Adrenal gland (tissue), 12 donors: Measurements from ENCODE around the gene PACRG. TPM values are rescaled to one million over a fixed set of nuclear protein-coding genes. Genes with fewer than 3 reads are reported as not detected.

Experiments used
- DNase-seq, 7 donors: peaks; one replicate each; pipeline ENCODE4 v3.0.0-alpha.2; 2019 to 2020
- H3K27ac ChIP-seq, 5 donors: fragments of 200-600 bp; sonication (generic) in 4 of 5; 1 replicate in 3 of 5; 2 replicates in 2 of 5; pipeline versions ENCODE4 v1.5.1 to v1.8.0; 2016 to 2020; ENCODE audit warnings: mild to moderate bottlenecking in 1 of 5
- H3K27me3 ChIP-seq: fragments of 200-600 bp; 2 replicates; pipeline ENCODE4 v1.8.0; 2021
- H3K36me3 ChIP-seq, 2 donors: fragments of 200-600 bp; replicated peaks in 1 of 2; 1 replicate in 1 of 2; 2 replicates in 1 of 2; pipeline versions ENCODE4 v1.5.1 to v1.8.0; 2018 to 2022
- H3K4me1 ChIP-seq, 2 donors: fragments of 200-600 bp; replicated peaks in 1 of 2; 1 replicate in 1 of 2; 2 replicates in 1 of 2; pipeline versions ENCODE4 v1.5.1 to v1.8.0; 2018 to 2021
- H3K4me3 ChIP-seq, 4 donors: fragments of 200-600 bp; sonication (generic) in 3 of 4; one replicate each; pipeline ENCODE4 v1.5.1; 2016 to 2018
- H3K9me3 ChIP-seq, 3 donors: fragments of 200-600 bp; sonication (generic) in 1 of 3; replicated peaks in 1 of 3; 1 replicate in 2 of 3; 2 replicates in 1 of 3; pipeline versions ENCODE4 v1.5.1 to v1.8.0; 2016 to 2021
- CTCF ChIP-seq, 6 experiments: fragments of 450-650 bp in 4 of 6; fragments of 200-600 bp in 2 of 6; sonication (generic) in 1 of 6; IDR thresholded peaks; 1 replicate in 5 of 6; 2 replicates in 1 of 6; pipeline versions ENCODE4 v1.5.1 to v1.8.0; 2016 to 2021; ENCODE audit warnings: antibody characterized with exemption in 6 of 6, mild to moderate bottlenecking in 2 of 6, moderate library complexity in 1 of 6
- POLR2A ChIP-seq, 2 donors: fragments of 450-650 bp; IDR thresholded peaks; one replicate each; pipeline ENCODE4 v1.6.1; 2017; ENCODE audit warnings: antibody characterized with exemption in 2 of 2, mild to moderate bottlenecking in 2 of 2, moderate library complexity in 1 of 2
- WGBS, 4 donors: extraction: QIAGEN DNeasy Blood & Tissue Kit in 2 of 4; methylation state at CpG; one replicate each; pipeline versions ENCODE4 v1.1.5 to v1.1.7; 2013 to 2017; 5-methylcytosine and 5-hydroxymethylcytosine counted together
- intact Hi-C, 2 donors: fragments of 100-400 bp; cut with DNase I; formaldehyde crosslinking; loops; one replicate each; pipeline versions ENCODE4 v1.14.1 to v1.15.0; 2022 to 2023
- polyA plus RNA-seq, 3 donors: library from polyadenylated mRNA; stranded (reverse); fragments of 200-250 nt in 2 of 3; fragments of 350-450 nt in 1 of 3; fragmentation: Illumina TruSeq in 1 of 3; extraction: RNeasy Lipid Tissue Mini Kit (QIAGEN cat#74804) in 1 of 3; gene quantifications; one replicate each; pipeline ENCODE4 v1.2.3, GENCODE V29; 2013 to 2014
- total RNA-seq, 9 donors: library from RNA; depleted of rRNA in 4 of 9; stranded (reverse); fragments of >200 nt in 4 of 9; fragments of 120-200 nt in 1 of 9; fragmentation: NEBNext Ultra II Directional in 1 of 9; extraction: Animal tissue kit (Norgen Biotek cat#: 25700) in 1 of 9; gene quantifications; one replicate each; pipeline versions ENCODE4 v1.1.0 to v1.2.4, GENCODE V29; 2013 to 2023
- donor health status: healthy with polysubstance abuse.
- donor health status: Bipolar disorder and iron deficiency.
- donor health status: DM: yes; HTN: yes; CAD: no.
- donor health status: DM: no; HTN: no; CAD: no.
- donor health status: DM: no; HTN: no; CAD: no.
- donor health status: DM: yes; HTN: yes; CAD: no.

The PACRG gene
- total and polyA plus RNA-seq, 12 donors: 0.18 to 6.1 (median 1.4) TPM

GRCh38 chr6:162849269-162849668 lies 121.5 kb downstream of the PACRG start:
- DNase-seq: no peak
- 70 to 86% (median 81%) methylated on average over 4 of the region's 4 CpGs for WGBS, 4 donors

GRCh38 chr6:162852192-162852591 lies 124.4 kb downstream of the PACRG start:
- Histone ChIP-seq H3K27me3 (no peaks in the 10 kb centered on the region), H3K4me1 (peaks cover 0 to under 1% of the 10 kb centered on the region in 2 donors), H3K4me3 (no peak overlapping the region), H3K36me3 (no peaks in the 10 kb centered on the region), H3K27ac (no peak overlapping the region), H3K9me3 (no peaks in the 10 kb centered on the region)
- WGBS, 4 donors: 87 to 95% (median 90%) methylated on average over 6 of the region's 6 CpGs
- DNase-seq: no peak
- TF ChIP-seq POLR2A (IDR thresholded peaks at IDR 0.05) (no peak), CTCF (IDR thresholded peaks at IDR 0.05) (no peak)
- intact Hi-C loops: loop anchor here in 1 of 2 donors (10.0 kb wide), 1 partner anchor 1103 kb away; no protein-coding TSS in a partner anchor

More at GRCh38 chr6:162849269-162849668, 121.5 kb downstream of the PACRG start:
- no peak overlapping the region for H3K27ac ChIP-seq
- intact Hi-C loops: no loop called here
- no peaks in the 10 kb centered on the region for H3K9me3 ChIP-seq
- TF ChIP-seq CTCF (IDR thresholded peaks at IDR 0.05) (no peak), POLR2A (IDR thresholded peaks at IDR 0.05) (no peak)
- H3K27me3 ChIP-seq: no peaks in the 10 kb centered on the region
- H3K36me3 ChIP-seq: no peaks in the 10 kb centered on the region
- no peak overlapping the region for H3K4me3 ChIP-seq
- H3K4me1 ChIP-seq: no peaks in the 10 kb centered on the region

DNA sequence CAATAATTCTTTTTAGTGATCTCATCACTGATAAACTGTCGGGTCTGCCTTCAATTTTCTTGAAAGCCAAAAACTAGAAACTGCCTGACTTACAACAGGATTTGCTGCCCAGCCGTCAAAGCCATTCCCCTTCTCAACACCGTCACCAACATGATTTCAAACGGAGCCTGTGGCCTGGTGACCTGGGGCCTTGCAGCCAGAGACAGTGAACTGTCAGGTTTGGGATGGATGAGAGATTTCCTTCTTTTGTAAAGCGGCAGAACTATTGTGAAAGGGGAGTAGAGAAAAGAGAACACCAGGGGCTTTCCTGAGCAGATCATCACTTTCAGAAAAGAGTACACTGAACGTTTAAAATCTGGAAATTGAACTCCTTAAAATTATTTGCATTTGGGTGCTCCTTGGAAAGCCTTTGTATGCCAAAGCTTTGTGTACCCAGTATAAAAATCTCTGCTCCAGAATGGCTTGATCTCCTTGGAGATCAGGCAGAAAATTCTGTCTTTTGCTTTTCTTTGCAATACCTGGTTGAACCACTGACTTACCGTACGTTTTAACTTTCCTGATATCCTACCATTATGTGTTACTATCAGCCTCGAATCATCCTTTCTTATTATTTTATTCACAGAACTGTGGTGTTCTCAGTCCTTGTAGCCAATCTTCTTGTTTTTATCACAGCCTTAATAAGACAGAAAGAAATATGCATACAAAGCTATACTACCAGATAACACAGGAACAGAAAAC lies 125.2 kb downstream of the PACRG start:
- H3K9me3 ChIP-seq: no peaks in the 10 kb centered on the region
- WGBS, 4 donors: 70 to 84% (median 75%) methylated on average over 9 of the region's 9 CpGs
- intact Hi-C loops: loop anchor here in 1 of 2 donors (10.0 kb wide), 1 partner anchor 1102 kb away; no protein-coding TSS in a partner anchor

GRCh38 chr6:162854228-162854627 lies 126.5 kb downstream of the PACRG start:
- WGBS, 4 donors: 91 to 100% (median 97%) methylated on average over 1 of the region's 1 CpG
- no peak for DNase-seq
- no peaks in the 10 kb centered on the region for H3K9me3 ChIP-seq
- no peaks in the 10 kb centered on the region for H3K27me3 ChIP-seq
- peaks cover 0 to 3% of the 10 kb centered on the region in 2 donors for H3K4me1 ChIP-seq
- no peak overlapping the region for H3K27ac ChIP-seq
- H3K36me3 ChIP-seq: no peaks in the 10 kb centered on the region
- H3K4me3 ChIP-seq: no peak overlapping the region
- TF ChIP-seq POLR2A (IDR thresholded peaks at IDR 0.05) (no peak), CTCF (IDR thresholded peaks at IDR 0.05) (no peak)
- intact Hi-C loops: loop anchor here in 1 of 2 donors (10.0 kb wide), 1 partner anchor 1101 kb away; no protein-coding TSS in a partner anchor

More for the DNA sequence above, 125.2 kb downstream of the PACRG start:
- Histone ChIP-seq H3K4me1 (peaks cover 0 to 3% of the 10 kb centered on the region in 2 donors), H3K27ac (no peak overlapping the region), H3K27me3 (no peaks in the 10 kb centered on the region), H3K36me3 (no peaks in the 10 kb centered on the region), H3K4me3 (no peak overlapping the region)
- TF ChIP-seq POLR2A (IDR thresholded peaks at IDR 0.05): no peak
- TF ChIP-seq CTCF (IDR thresholded peaks at IDR 0.05): no peak
- DNase-seq: no peak
